NCI-H446 treated with DMSO at 0.1 percent for 48 hours (cell line): ENCODE measurements around the gene ZNF337.

Source experiments
- DNase-seq: peaks from one replicate; lab custom pipeline; 2025; lab: John Stamatoyannopoulos, UW

The ZNF337 gene

DNA sequence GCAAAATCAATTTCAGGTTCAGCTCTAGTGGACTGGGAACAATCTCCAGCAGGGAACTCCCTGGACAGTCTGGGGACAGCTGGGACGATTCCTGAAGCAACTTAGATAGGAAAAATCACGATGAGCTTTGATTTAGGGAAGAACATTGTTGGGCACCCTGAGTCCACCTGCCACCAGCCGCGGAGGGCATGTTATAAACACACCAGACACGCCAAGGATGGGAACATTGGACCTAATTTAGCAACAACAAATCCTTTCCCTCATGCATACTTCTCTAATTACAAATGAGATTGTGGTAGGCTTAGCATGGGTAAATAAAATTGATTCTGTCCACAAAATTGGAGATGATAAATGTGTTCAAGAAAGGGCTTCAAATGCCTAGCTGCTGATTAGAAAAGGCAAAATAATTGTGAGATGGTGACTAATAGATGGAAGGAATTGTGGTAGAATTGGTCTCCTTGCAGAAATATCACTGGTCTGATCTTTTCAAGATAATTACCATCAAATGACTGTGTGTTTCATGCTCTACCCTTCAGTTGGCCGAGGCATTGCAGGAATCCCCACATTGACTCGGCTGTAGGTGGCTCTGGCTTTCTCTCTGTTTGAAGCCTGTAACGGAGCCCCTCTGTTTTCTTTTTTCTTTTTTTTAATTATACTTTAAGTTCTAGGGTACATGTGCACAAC is 66.7 kb downstream of the ZNF337 start:
- DNase-seq = no peak

DNA sequence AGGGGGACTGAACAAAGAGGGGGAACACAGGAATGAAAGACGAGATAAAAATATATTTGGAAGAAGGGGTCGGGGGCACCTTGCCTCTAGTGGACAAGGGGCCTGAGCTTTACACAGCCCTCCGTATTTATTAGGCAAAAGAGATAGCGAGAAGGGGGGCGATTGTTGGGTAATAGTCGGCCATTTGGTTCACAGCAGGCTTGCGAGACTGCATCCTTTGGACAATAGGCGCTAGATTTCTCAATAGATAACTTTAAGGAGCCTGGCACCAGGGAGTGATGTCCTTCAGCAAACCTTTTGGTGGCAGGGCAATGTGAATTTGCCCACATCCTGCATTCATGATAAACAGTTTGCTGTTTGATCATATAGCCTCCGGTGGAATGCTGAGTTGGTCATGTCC is 69.9 kb downstream of the ZNF337 start:
- DNase-seq = no peak

DNA sequence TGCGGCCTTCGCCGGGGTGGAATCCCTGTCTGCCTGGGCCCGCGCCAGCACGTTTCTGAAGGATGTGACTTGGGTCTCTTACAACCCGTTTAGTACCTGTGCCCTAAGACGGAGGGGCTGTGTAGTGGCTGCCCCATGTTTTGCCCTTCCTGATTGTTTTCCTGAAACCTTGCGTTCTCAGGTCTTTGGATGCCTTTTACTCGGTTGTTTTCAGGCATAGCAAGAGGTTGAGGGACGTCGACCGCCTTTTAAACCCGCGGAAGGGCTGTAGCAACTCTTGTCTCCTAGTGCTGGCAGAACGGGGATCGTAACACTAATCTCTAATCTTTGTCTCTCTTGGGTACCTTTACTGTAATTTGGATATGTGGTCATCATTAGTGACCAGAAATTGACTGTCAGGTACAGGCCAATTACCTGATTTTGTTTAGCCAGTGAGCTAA is 72.1 kb downstream of the ZNF337 start:
- DNase-seq = no peak
